Inferior parietal cortex (tissue), 1 donor: ENCODE measurements around the gene TRPM5.

Experiments used
- DNase-seq: peaks from one replicate; pipeline ENCODE4 v3.0.0-alpha.2; 2016; ENCODE audit errors: extremely low spot score

Gene TRPM5

GRCh38 chr11:2437516-2437915 lies 6.8 kb downstream of the TRPM5 start:
- DNase-seq, result no peak

GRCh38 chr11:2436521-2437031 lies 7.7 kb downstream of the TRPM5 start:
- DNase-seq, result no peak

GRCh38 chr11:2436013-2436520 lies 8.2 kb downstream of the TRPM5 start:
- DNase-seq, result no peak

- DNase-seq, result no peak
Measured at GRCh38 chr11:2435288-2436012, 8.9 kb downstream of the TRPM5 start.

GRCh38 chr11:2434506-2435255 lies 9.6 kb downstream of the TRPM5 start:
- no peak for DNase-seq

- DNase-seq, result no peak
Measured at GRCh38 chr11:2434008-2434407, 10.3 kb downstream of the TRPM5 start.

GRCh38 chr11:2433106-2433925 lies 11.0 kb downstream of the TRPM5 start:
- DNase-seq, result no peak

GRCh38 chr11:2432628-2433071 lies 11.7 kb downstream of the TRPM5 start:
- no peak for DNase-seq

GRCh38 chr11:2432171-2432621 lies 12.1 kb downstream of the TRPM5 start:
- DNase-seq, result no peak

GRCh38 chr11:2431395-2431794 lies 12.9 kb downstream of the TRPM5 start:
- no peak for DNase-seq

GRCh38 chr11:2428322-2428795 lies 16.0 kb downstream of the TRPM5 start:
- DNase-seq, result peak; percentile 63

GRCh38 chr11:2427721-2428321 lies 16.5 kb downstream of the TRPM5 start:
- DNase-seq, result no peak

GRCh38 chr11:2426826-2427521 lies 17.3 kb downstream of the TRPM5 start:
- no peak for DNase-seq

- DNase-seq, result no peak
Measured at GRCh38 chr11:2426221-2426620, 18.1 kb downstream of the TRPM5 start.

GRCh38 chr11:2425506-2425905 lies 18.8 kb downstream of the TRPM5 start:
- no peak for DNase-seq

GRCh38 chr11:2424811-2425495 lies 19.4 kb downstream of the TRPM5 start:
- no peak for DNase-seq

GRCh38 chr11:2423157-2424025 lies 20.9 kb downstream of the TRPM5 start:
- no peak for DNase-seq

- no peak for DNase-seq
Measured at GRCh38 chr11:2422461-2423156, 21.7 kb downstream of the TRPM5 start.
